Upper lobe of left lung (tissue), 6 donors: Measurements from ENCODE around the gene ASF1A. TPM values are rescaled to one million over a fixed set of nuclear protein-coding genes. Genes with fewer than 3 reads are reported as not detected.

Experiments used
- ATAC-seq, 2 donors: fragments of 200-7000 bp; cut with Tn5 transposase; one replicate each; pipeline ENCODE4 v1.9.1; 2022; ENCODE audit warnings: mild to moderate bottlenecking in 2 of 2, moderate library complexity in 2 of 2; ENCODE audit not compliant: low FRiP score in 2 of 2
- DNase-seq, 2 donors: peaks; one replicate each; pipeline ENCODE4 v3.0.0-alpha.2; 2019 to 2020
- H3K27ac ChIP-seq, 4 donors: fragments of 200-600 bp; sonication (generic); one replicate each; pipeline ENCODE4 v1.5.1; 2016 to 2019
- H3K27me3 ChIP-seq, 4 donors: fragments of 200-600 bp; sonication (generic); one replicate each; pipeline ENCODE4 v1.5.1; 2017 to 2019
- H3K36me3 ChIP-seq, 4 donors: fragments of 200-600 bp; sonication (generic); one replicate each; pipeline ENCODE4 v1.5.1; 2016 to 2019
- H3K4me1 ChIP-seq, 4 donors: fragments of 200-600 bp; sonication (generic); one replicate each; pipeline ENCODE4 v1.5.1; 2018 to 2019
- H3K4me3 ChIP-seq, 4 donors: fragments of 200-600 bp; sonication (generic); one replicate each; pipeline ENCODE4 v1.5.1; 2017 to 2019; ENCODE audit warnings: mild to moderate bottlenecking in 2 of 4, moderate library complexity in 1 of 4
- H3K9me3 ChIP-seq, 4 donors: fragments of 200-600 bp; sonication (generic); one replicate each; pipeline ENCODE4 v1.5.1; 2018 to 2019
- CTCF ChIP-seq, 6 experiments: fragments of 450-650 bp in 4 of 6; fragments of 200-600 bp in 2 of 6; sonication (generic) in 2 of 6; IDR thresholded peaks; one replicate each; pipeline ENCODE4 v1.5.1; 2016 to 2019; ENCODE audit warnings: antibody characterized with exemption in 6 of 6
- EP300 ChIP-seq, 4 donors: sonication (generic); formaldehyde crosslinking; IDR thresholded peaks; one replicate each; pipeline ENCODE4 v1.5.1; 2017; ENCODE audit warnings: antibody characterized with exemption in 4 of 4, control low read depth in 2 of 4
- POLR2A ChIP-seq, 4 donors: fragments of 450-650 bp; IDR thresholded peaks; one replicate each; pipeline ENCODE4 v1.5.1; 2016 to 2017; ENCODE audit warnings: antibody characterized with exemption in 4 of 4, mild to moderate bottlenecking in 2 of 4
- POLR2AphosphoS5 ChIP-seq, 2 donors: sonication (generic); formaldehyde crosslinking; IDR thresholded peaks; one replicate each; pipeline ENCODE4 v1.5.1; 2017; ENCODE audit warnings: antibody characterized with exemption in 2 of 2
- WGBS, 2 donors: methylation state at CpG; one replicate each; pipeline ENCODE4 v1.1.5; 2017 to 2018; 5-methylcytosine and 5-hydroxymethylcytosine counted together
- total RNA-seq, 6 donors: library from RNA; depleted of rRNA in 4 of 6; stranded (reverse); fragments of >200 nt in 4 of 6; gene quantifications; one replicate each; pipeline versions ENCODE4 v1.1.0 to v1.2.1, GENCODE V29; 2016 to 2021
- donor health status: DM: no; HTN: no; CAD: no; lungs with moderate emphysema.
- donor health status: DM: no; HTN: yes; CAD: no; lungs with severe emphysema.

Gene ASF1A
- total RNA-seq, 6 donors from 2014 or later = 12.8 to 22.3 (median 19.1) TPM

- Histone ChIP-seq H3K4me1 (peaks cover 29 to 58% (median 46%) of the 10 kb centered on the region in 4 donors), H3K4me3 (peak overlapping the region in 1 of 4 donors; percentile 73), H3K9me3 (no peaks in the 10 kb centered on the region), H3K27ac (peak overlapping the region in 2 of 4 donors; percentile 14 to 51), H3K27me3 (no peaks in the 10 kb centered on the region), H3K36me3 (no peaks in the 10 kb centered on the region)
- 65 to 70% methylated on average over 5 of the region's 5 CpGs for WGBS, 2 donors
- DNase-seq (no peak), ATAC-seq (no peak)
- TF ChIP-seq POLR2AphosphoS5 (IDR thresholded peaks at IDR 0.05) = no peak
- no peak for TF ChIP-seq POLR2A (IDR thresholded peaks at IDR 0.05)
- TF ChIP-seq CTCF (IDR thresholded peaks at IDR 0.05) = peak in 3 of 6 experiments; percentile 23 to 30 (median 28)
- no peak for TF ChIP-seq EP300 (IDR thresholded peaks at IDR 0.05)
Measured at GRCh38 chr6:118896339-118897136, 2.6 kb downstream of the ASF1A start.

- Histone ChIP-seq H3K9me3 (no peaks in the 10 kb centered on the region), H3K4me3 (no peak overlapping the region), H3K4me1 (peaks cover 20 to 51% (median 38%) of the 10 kb centered on the region in 4 donors), H3K27me3 (no peaks in the 10 kb centered on the region), H3K36me3 (peaks cover 0 to 5% (median 0%) of the 10 kb centered on the region in 4 donors), H3K27ac (no peak overlapping the region)
- ATAC-seq = no peak
- TF ChIP-seq CTCF (IDR thresholded peaks at IDR 0.05) = no peak
- no peak for DNase-seq
Measured at GRCh38 chr6:118897386-118897785, 3.4 kb downstream of the ASF1A start.

- WGBS, 2 donors = 68 to 76% methylated on average over 6 of the region's 6 CpGs
- Histone ChIP-seq H3K9me3 (no peaks in the 10 kb centered on the region), H3K36me3 (peaks cover 0 to 26% (median 4%) of the 10 kb centered on the region in 4 donors), H3K27me3 (no peaks in the 10 kb centered on the region), H3K27ac (peak overlapping the region in 1 of 4 donors; percentile 13), H3K4me3 (no peak overlapping the region), H3K4me1 (peaks cover 22 to 45% (median 33%) of the 10 kb centered on the region in 4 donors)
- DNase-seq (no peak), ATAC-seq (no peak)
- TF ChIP-seq POLR2AphosphoS5 (IDR thresholded peaks at IDR 0.05) (no peak), POLR2A (IDR thresholded peaks at IDR 0.05) (no peak), EP300 (IDR thresholded peaks at IDR 0.05) (no peak), CTCF (IDR thresholded peaks at IDR 0.05) (no peak)
Measured at GRCh38 chr6:118899948-118900347, 6.0 kb downstream of the ASF1A start.

- DNase-seq (no peak), ATAC-seq (no peak)
- H3K27ac ChIP-seq = peak overlapping the region in 1 of 4 donors; percentile 11
- no peaks in the 10 kb centered on the region for H3K9me3 ChIP-seq
- H3K4me1 ChIP-seq = peaks cover 6 to 24% (median 12%) of the 10 kb centered on the region in 4 donors
- peaks cover 0 to 51% (median 17%) of the 10 kb centered on the region in 4 donors for H3K36me3 ChIP-seq
- H3K27me3 ChIP-seq = no peaks in the 10 kb centered on the region
- H3K4me3 ChIP-seq = no peak overlapping the region
- TF ChIP-seq EP300 (IDR thresholded peaks at IDR 0.05) = no peak
- no peak for TF ChIP-seq CTCF (IDR thresholded peaks at IDR 0.05)
- no peak for TF ChIP-seq POLR2AphosphoS5 (IDR thresholded peaks at IDR 0.05)
- no peak for TF ChIP-seq POLR2A (IDR thresholded peaks at IDR 0.05)
Measured at GRCh38 chr6:118902726-118903125, 8.8 kb downstream of the ASF1A start.

GRCh38 chr6:118903138-118903537 lies 9.2 kb downstream of the ASF1A start:
- DNase-seq (no peak), ATAC-seq (no peak)
- no peak for TF ChIP-seq CTCF (IDR thresholded peaks at IDR 0.05)
- TF ChIP-seq POLR2AphosphoS5 (IDR thresholded peaks at IDR 0.05) = no peak
- no peak for TF ChIP-seq EP300 (IDR thresholded peaks at IDR 0.05)
- no peak for TF ChIP-seq POLR2A (IDR thresholded peaks at IDR 0.05)
- no peaks in the 10 kb centered on the region for H3K27me3 ChIP-seq
- H3K36me3 ChIP-seq = peaks cover 0 to 55% (median 21%) of the 10 kb centered on the region in 4 donors
- no peaks in the 10 kb centered on the region for H3K9me3 ChIP-seq
- peak overlapping the region in 1 of 4 donors; percentile 11 for H3K27ac ChIP-seq
- H3K4me3 ChIP-seq = no peak overlapping the region
- peaks cover 4 to 21% (median 12%) of the 10 kb centered on the region in 4 donors for H3K4me1 ChIP-seq
- 70 to 75% methylated on average over 2 of the region's 2 CpGs for WGBS, 2 donors
